Measurements from ENCODE around the gene MPHOSPH8.

DNA sequence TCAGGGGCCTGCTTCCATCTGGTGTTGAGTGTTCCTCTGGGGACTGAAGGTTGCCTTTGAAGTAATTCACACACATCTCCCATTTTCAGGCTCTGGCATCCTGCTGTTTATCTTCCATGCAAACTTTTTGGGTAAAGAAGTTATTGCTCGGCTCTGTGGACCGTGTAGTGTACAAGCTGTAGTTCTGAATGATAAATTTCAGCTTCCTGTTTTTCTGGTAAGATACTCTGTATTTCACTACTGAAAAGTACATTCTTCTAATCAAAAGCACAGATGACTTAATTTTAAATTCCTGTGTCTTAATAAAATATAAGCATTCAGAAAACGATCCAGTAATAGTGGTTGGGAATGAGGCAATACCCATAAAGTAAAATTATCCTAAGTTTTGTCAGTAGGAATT lies 36.7 kb downstream of the MPHOSPH8 start:
- TF ChIP-seq REST (IDR thresholded peaks at IDR 0.05), result no peak
- no peak for TF ChIP-seq TAF1 (conservative IDR thresholded peaks at IDR 0.05)
- TF ChIP-seq, protein P1, sequence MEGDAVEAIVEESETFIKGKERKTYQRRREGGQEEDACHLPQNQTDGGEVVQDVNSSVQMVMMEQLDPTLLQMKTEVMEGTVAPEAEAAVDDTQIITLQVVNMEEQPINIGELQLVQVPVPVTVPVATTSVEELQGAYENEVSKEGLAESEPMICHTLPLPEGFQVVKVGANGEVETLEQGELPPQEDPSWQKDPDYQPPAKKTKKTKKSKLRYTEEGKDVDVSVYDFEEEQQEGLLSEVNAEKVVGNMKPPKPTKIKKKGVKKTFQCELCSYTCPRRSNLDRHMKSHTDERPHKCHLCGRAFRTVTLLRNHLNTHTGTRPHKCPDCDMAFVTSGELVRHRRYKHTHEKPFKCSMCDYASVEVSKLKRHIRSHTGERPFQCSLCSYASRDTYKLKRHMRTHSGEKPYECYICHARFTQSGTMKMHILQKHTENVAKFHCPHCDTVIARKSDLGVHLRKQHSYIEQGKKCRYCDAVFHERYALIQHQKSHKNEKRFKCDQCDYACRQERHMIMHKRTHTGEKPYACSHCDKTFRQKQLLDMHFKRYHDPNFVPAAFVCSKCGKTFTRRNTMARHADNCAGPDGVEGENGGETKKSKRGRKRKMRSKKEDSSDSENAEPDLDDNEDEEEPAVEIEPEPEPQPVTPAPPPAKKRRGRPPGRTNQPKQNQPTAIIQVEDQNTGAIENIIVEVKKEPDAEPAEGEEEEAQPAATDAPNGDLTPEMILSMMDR (IDR thresholded peaks at IDR 0.05; ENCODE audit: low read depth, low read length, missing input control), result no peak
- no peak for TF ChIP-seq EGR1 (IDR thresholded peaks at IDR 0.05; ENCODE audit: low read depth in 2 of 2)

Data from liver (tissue), 3 donors.